Muscle of back (tissue), 11 donors: ENCODE results near the gene DMRTC2. TPM values are rescaled to one million over a fixed set of nuclear protein-coding genes. Genes with fewer than 3 reads are reported as not detected.
"Not testable (repeated sequence)": the region's sequence is repeated elsewhere in the genome, so short reads cannot be mapped to it uniquely, and the experiment has no call there.

ENCODE experiments used
- DNase-seq, 3 donors: peaks; one replicate each; pipeline versions ENCODE4 v3.0.0 to v3.0.0-alpha.2; 2013
- polyA plus RNA-seq, 10 donors: library from polyadenylated mRNA; unstranded; fragments of 120-200 nt; gene quantifications; one replicate each; pipeline ENCODE4 v1.2.1, GENCODE V29; 2013; ENCODE audit not compliant: insufficient read length in 10 of 10

Gene DMRTC2
- polyA plus RNA-seq, 10 donors: 0.16 to 0.43 TPM; not detected in 8

- no peak for DNase-seq
Measured at GRCh38 chr19:41871573-41872383, 26.9 kb downstream of the DMRTC2 start.

GRCh38 chr19:41872384-41872774, 27.5 kb downstream of the DMRTC2 start:
- DNase-seq: no peak

GRCh38 chr19:41872775-41873647, 28.2 kb downstream of the DMRTC2 start:
- DNase-seq: peak in 2 of 3 donors; percentile 29 to 61

DNA sequence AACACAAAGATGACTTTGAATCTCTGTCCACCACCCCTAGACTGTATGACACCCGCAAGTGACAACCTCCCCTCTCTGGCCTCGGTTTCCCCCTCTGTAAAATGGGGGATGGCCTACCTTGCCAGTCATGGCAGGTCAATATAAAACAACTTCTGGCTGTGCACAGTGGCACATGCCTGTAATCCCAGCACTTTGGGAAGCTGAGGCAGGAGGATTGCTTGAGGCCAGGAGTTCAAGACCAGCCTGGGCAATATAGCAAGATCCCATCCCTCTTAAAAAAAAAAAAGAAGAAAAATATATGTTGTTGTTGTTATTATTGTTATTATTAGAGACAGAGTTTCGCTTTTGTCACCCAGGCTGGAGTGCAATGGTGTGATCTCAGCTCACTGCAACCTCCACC, 31.1 kb downstream of the DMRTC2 start:
- DNase-seq: not testable (repeated sequence)

DNA sequence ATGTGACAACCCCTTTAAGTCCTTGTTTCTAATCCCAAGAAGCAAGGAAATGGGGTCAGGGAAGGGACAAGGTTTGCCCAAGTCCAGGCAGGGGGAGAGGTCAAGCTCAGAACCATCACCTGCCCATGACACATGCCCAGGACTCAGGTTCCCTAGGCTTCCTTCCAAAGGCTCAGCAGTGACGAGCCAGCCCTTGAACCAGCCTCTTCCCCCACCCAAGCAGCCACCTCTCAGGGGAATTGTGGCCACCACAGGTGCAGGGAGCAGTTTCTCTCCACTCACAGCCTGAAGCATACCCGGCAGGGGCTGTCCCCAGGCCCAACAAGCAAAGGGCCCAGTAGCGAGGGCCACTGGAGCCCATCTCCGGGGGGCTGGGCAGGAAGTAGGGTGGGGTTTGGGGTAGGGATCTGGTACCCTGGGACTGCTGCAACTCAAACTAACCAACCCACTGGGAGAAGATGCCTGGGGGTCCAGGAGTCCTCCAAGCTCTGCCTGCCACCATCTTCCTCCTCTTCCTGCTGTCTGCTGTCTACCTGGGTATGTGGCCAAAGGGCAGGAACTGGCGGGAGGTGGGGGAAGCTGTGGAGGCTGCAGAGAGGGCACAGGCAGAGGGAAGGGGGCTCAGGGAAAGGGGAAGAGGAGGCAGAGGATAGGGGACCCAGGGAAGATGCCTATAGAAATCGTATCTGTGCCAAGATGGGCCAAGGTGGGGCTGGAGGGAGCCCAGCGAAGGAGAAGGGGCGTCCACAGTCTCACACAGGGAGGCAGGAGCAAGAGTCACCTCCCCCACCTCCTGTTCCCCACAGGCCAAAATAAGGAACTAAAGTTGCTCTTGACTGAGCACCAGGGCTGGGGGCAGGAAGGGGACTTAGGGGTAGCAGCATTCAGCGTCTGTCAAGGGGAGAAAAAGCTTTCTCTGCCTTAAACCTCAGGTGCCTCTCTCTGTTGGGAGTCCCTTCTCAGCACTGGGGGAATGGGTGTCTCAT, 32.3 kb downstream of the DMRTC2 start, which contains the start of gene CD79A:
CD79A (plus strand) TSS at position 433 of the 986 bp plus-strand sequence; CDS start at position 459, 26 bp downstream.
- no peak for DNase-seq

DNA sequence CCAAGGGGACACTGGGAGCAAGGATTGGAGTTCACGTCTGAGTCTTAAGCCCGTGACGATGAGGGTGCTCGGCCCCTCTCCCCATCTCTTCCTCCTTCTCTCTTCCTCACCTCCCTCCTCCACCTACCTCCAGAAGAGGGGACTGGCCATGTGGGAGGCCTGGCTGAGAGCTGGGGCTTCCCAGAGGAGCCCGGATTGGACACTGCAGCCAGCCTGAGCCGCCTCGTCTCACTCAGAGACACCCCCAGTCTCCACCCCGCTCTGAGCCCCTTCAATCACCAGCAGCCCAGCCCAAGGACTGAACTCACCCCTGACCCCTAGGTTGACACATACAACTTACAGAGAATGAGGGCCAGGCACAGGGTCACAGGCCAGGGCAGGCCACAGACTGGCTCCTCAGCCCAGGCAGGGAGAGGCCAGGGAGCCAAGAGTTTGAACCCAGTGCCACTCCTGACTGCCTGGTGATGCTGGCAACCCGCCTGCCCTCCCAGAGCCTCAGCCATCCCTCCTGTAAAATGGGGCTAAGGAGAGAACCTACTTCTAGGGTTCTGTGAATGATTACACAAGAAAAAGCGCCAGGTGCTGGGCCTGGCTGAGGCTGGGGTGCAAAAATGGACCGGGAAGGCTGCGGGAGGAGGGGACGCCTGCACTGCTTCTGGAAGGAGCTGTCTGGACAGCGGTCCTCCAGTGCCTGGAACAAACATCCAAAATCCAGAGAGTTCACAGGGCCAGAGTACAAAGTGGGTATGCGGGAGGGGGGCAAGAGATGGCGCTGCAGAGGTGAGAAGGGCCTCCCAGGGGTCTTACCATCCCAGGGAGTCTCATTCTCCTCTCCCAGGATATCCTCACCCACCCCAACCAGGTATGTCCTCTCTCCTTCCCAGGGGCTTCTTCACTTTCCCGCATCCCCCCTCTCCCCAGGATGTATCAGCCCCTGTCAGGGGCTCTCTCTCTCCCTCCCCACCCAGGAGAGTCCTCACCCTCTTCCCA, 33.4 kb downstream of the DMRTC2 start:
- DNase-seq: no peak

DNA sequence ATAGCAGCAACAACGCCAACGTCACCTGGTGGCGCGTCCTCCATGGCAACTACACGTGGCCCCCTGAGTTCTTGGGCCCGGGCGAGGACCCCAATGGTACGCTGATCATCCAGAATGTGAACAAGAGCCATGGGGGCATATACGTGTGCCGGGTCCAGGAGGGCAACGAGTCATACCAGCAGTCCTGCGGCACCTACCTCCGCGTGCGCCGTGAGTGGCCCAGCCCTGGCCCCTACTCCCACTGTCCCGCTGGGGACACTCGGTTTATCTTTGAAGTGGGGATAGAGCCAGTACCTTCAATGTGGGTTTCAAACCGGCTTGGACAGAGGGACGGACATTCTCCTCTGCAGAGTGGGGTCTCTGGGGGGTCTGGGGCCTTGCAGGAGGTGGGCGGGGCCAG, 34.2 kb downstream of the DMRTC2 start:
- DNase-seq: no peak

DNA sequence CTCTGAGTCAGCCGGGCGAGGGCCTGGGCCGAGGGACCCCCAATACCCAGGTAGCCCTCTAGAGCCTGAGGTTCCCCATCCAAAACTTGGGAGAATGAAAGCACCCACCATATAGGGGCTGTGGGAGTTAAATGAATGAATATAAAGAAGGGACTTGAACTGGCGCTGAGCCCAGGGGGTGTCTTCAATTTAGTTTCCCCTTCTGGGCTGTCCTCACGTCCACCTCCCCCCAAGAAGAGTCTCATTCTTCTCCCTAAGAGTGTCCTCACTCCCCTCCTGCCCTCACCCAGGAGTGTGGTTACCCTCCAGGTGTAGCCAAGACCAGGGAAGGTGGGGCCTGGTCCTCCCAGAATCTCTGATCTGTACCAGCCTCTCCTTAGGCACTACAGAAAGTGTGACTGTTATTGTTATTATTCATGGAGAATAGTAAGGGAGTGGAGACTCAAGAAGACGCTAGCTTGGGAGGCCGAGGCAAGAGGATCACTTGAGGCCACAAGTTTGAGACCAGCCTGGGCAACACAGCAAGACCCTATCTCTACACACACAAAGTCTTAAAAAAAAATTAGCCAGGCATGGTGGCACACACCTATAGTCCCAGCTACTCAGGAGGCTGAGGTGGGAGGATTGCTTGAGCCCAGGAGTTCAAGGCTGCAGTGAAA, 35.0 kb downstream of the DMRTC2 start:
- DNase-seq: no peak

DNA sequence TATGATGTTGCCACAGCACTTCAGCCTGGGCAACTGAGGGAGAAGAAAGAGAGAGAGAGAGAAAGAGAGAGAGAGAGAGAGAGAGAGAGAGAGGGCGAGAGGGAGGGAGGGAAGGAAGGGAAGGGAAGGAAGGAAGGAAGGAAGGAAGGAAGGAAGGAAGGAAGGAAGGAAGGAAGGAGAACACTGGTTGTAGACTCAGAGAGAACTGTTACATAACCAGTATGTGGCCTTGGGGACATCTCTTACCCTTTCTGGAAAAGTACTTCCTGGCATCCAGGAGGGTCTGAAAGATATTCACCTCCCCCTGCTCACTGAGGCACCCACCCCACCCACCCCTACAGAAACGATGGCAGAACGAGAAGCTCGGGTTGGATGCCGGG, 35.5 kb downstream of the DMRTC2 start:
- no peak for DNase-seq

DNA sequence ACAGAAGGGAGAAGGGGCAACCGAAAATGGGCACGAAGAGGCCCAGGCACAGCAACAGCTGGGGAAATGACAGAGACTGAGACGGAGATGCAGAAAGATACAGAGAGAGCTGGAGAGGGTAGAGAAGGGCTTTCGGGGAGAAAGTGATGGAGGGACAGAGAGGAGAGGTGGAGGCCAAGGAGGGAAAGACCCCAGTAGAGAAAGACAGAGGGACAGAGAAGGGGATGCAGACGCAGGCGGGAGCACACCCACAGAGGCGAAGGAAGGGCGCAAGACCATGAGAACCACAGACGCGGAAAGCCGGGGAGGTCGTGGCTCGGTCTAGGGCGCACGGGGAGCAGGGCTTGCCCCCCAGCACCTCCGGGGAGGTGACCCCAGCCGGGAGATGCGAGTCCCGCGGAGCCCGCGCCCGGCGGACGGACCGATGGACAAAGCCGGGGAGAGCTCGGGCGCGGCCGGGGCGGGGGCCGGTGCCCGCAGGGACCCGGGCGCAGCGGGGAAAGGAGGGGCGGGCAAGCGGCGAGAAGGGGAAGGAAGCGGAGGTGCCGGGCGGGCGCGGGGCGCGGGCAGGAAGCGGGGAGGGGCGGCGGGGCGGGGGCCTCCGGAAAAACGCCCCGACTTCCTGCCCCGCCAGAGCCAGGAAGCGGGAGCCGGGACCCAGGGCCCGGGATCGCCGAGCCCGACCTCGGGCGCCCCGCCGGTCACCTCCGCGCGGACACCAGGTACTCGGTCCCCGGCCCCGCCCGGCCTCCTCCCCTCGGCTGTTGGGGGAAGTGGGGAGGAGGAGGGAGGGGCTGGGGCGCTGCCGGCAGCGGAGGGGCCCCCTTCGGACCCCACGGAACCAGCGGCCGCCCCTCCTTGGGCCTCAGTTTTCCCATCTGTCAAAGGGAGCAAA, 38.0 kb downstream of the DMRTC2 start, which contains the start of gene ARHGEF1:
ARHGEF1 (plus strand) TSS at position 617 of the 895 bp plus-strand sequence. CDS start 4,899 bp downstream, outside the sequence.
- peak in 1 of 3 donors; percentile 62 for DNase-seq

DNA sequence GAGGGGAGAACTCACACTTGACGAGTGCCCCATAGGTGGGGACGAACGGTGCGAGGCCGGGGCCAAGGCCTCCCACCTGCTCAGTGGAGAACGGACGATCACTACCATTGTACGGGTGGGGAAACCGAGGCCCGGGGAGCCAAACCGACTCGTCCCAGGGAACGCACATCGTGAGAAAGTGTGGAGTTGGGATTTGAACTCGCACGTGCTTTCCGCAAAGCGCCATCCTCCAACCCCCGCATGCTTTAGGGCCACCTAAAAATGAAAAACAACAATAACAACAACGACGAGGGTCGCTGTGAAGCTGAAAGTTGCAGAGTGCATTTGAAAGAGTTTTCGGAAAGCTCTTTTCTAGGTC, 38.6 kb downstream of the DMRTC2 start:
- no peak for DNase-seq

- DNase-seq: peak; percentile 95 to 97 (median 95)
Measured at GRCh38 chr19:41883821-41884733, 39.2 kb downstream of the DMRTC2 start.

- DNase-seq: no peak
Measured at GRCh38 chr19:41886761-41887710, 42.2 kb downstream of the DMRTC2 start.

- DNase-seq: no peak
Measured at GRCh38 chr19:41887711-41888382, 43.0 kb downstream of the DMRTC2 start.

- no peak for DNase-seq
Measured at GRCh38 chr19:41888926-41889325, 44.1 kb downstream of the DMRTC2 start.

DNA sequence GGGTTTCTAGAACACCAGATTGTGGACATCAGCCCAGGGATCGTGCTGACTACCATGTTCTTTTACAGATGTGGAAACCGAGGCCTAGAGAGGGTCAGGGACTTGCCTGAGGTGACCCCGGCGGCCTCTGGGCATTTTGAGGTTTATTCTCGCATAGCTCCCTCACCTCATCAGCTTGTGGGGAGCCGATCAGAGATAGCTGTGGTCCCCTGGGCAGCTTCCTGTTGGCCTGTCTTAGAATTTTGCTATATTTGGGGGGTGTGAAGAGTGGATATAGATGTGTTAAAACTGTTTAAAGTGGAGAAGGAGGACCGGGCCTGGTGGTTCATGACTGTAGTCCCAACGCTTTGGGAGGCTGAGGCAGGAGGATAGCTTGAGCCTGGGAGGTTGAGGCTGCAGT, 45.1 kb downstream of the DMRTC2 start:
- DNase-seq: no peak
